Measurements from ENCODE around the gene RPS29. TPM values are rescaled to one million over a fixed set of nuclear protein-coding genes. Genes with fewer than 3 reads are reported as not detected.
A peak's percentile ranks its signal among the peaks of the same experiment; 100 is the strongest.

The RPS29 gene
- total and polyA plus RNA-seq, 10 of the 15 experiments (the other 5 are each of a cell fraction or from before 2014, with no cell fraction given), result 2,685 to 10,815 (median 4,359) TPM

DNA sequence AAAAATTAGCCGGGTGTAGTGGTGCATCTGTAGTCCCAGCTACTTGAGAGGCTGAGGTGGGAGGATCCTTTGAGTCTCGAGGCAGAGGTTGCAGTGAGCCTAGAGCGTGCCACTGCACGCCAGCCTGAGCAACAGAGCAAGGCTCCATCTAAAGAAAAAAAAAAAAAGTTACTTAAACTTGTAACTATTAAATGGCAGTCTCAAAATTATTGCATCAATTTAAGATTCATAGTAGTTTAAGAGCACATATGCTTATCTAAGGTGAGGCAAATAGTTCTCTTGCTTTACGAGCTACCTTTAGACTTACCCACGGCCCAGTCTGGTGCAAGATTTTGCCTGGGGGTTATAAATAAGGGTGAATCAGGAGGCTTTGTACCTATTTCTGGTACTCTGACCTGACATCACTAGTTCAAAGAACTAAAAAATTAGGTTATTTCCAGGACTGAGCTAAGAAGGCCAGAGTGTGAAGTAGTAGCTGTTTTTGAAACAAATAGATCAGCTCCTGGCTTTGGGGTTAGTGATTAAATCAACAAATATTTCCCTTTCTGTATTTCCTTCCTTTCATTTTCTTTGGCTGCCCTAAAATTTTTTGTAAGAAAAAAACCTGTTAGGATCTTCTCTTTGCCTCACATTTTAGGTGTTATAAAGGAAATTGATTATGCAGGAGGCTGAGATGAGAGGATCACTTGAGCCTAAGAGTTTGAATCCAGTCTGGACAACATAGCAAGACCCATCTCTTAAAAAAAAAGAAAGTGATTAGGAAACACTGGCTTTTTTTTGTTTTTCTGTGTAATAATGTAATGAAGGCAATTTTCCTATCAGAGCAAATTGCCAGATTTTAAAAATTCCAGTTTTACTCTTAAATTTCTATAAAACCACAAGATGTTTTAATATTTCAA lies 38.0 kb upstream of the RPS29 start (continued):
- 0 out of 2 replicates have a peak, but pooled peaks have one; percentile 48 for TF ChIP-seq CREB1 (IDR thresholded peaks at IDR 0.05; ENCODE audit: low read depth)
- TF ChIP-seq, protein P1, sequence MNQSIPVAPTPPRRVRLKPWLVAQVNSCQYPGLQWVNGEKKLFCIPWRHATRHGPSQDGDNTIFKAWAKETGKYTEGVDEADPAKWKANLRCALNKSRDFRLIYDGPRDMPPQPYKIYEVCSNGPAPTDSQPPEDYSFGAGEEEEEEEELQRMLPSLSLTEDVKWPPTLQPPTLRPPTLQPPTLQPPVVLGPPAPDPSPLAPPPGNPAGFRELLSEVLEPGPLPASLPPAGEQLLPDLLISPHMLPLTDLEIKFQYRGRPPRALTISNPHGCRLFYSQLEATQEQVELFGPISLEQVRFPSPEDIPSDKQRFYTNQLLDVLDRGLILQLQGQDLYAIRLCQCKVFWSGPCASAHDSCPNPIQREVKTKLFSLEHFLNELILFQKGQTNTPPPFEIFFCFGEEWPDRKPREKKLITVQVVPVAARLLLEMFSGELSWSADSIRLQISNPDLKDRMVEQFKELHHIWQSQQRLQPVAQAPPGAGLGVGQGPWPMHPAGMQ (IDR thresholded peaks at IDR 0.05; ENCODE audit: borderline replicate concordance), result no peak

DNA sequence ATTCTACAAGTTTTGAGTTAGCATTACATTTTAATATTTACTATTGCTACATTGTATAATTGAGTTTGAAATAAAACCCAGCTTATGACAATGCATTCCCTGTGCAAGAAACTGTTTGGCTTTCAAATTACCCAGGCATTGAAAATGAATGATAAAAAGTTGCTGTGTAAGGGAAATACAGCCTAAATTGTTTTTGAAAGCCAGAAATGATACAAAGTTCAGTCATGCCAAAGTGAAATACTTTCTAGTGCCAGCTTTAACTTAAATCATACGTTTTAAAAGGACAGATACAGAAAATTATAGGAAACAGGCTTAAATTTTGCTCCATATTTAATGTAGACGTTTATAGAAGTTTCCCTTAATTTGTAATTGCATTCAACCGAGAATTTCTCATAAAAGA lies 37.2 kb upstream of the RPS29 start:
- H2AFZ ChIP-seq (ENCODE audit: control insufficient read depth, low read depth, low read length), result no peak overlapping the region
- H3K4me2 ChIP-seq (ENCODE audit: control insufficient read depth, insufficient read depth), result peak overlapping the region; percentile 95
- H3K4me3 ChIP-seq, result peak overlapping the region; percentile 92
- FAIRE-seq (no peak), DNase-seq (ENCODE audit: low read depth, low spot score) (no peak), ATAC-seq (no peak)
- H3K27me3 ChIP-seq (replicated peaks in 1 of 2; ENCODE audit: control insufficient read depth in 2 of 2, insufficient read depth in 2 of 2, low read length in 1 of 2), result no peaks in the 10 kb centered on the region
- peaks cover 89% of the 10 kb centered on the region for H3K79me2 ChIP-seq (ENCODE audit: control insufficient read depth, insufficient read depth, low read length)
- in situ Hi-C loops (cut with MboI) (loop anchor here (10.0 kb wide), 1 partner anchor 1201 kb away; no protein-coding TSS in a partner anchor), intact Hi-C loops (cut with micrococcal nuclease; ENCODE audit: unreplicated experiment) (loop anchor here (5.0 kb wide), 1 partner anchor 1044 kb away; the partner anchor contains the start of gene SAV1)
- no TSS peak for BruUV-seq (replicated peaks)
- H3K4me1 ChIP-seq (ENCODE audit: control insufficient read depth, insufficient read depth, low read length), result no peaks in the 10 kb centered on the region
- ChIA-PET SMC1A (ENCODE audit: uncharacterized antibody, unreplicated experiment) (interaction anchor here (1.0 to 2.9 kb wide), 6 partner anchors 9 to 229 kb away, joined by 3 to 13 read pairs (median 6); partner anchors contain the start of genes DNAAF2, NEMF and RPS29), CTCF (interaction anchor here (1.2 to 2.5 kb wide), 8 partner anchors 9 to 239 kb away, joined by 3 to 14 read pairs (median 5); no protein-coding TSS in a partner anchor), POLR2A (interaction anchor here (0.6 to 6.2 kb wide), 6 partner anchors 9 to 144 kb away, joined by 3 to 122 read pairs (median 12); partner anchors contain the start of genes DNAAF2, KLHDC2, LRR1 and RPS29), RAD21 (ENCODE audit: unreplicated experiment) (interaction anchor here (0.6 to 5.8 kb wide), 8 partner anchors 10 to 698 kb away, joined by 3 to 82 read pairs (median 4); partner anchors contain the start of genes DNAAF2, LRR1 and RPS29)
- WGBS (ENCODE audit: insufficient coverage, insufficient replicate concordance, low lambda C conversion rate, missing lambda C conversion rate), result 1% methylated on average over 3 of the region's 3 CpGs
- peak overlapping the region; percentile 70 for H3K27ac ChIP-seq (ENCODE audit: control insufficient read depth, insufficient read depth)
- H3K9ac ChIP-seq (ENCODE audit: control insufficient read depth, insufficient read depth, low read length), result peak overlapping the region; percentile 98
- no peaks in the 10 kb centered on the region for H3K9me3 ChIP-seq (replicated peaks; ENCODE audit: control insufficient read depth, insufficient read depth, low read length)
- peaks cover 0 to 2% of the 10 kb centered on the region in 2 experiments; a peak in 1 of 4 replicates for H3K36me3 ChIP-seq (ENCODE audit: control insufficient read depth in 2 of 2, insufficient read depth in 2 of 2, low read length in 1 of 2)
- H4K20me1 ChIP-seq (ENCODE audit: control insufficient read depth, insufficient read depth), result no peaks in the 10 kb centered on the region
- TF ChIP-seq SIN3A (IDR thresholded peaks at IDR 0.05; ENCODE audit: low read depth, low read length), result no peak
- no peak for TF ChIP-seq TBL1XR1 (IDR thresholded peaks at IDR 0.05; ENCODE audit: low read depth, low read length)
- TF ChIP-seq, protein P2, sequence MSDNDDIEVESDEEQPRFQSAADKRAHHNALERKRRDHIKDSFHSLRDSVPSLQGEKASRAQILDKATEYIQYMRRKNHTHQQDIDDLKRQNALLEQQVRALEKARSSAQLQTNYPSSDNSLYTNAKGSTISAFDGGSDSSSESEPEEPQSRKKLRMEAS (IDR thresholded peaks at IDR 0.05; ENCODE audit: low read depth, low read length), result no peak
- no peak for TF ChIP-seq TCF3 (IDR thresholded peaks at IDR 0.05; ENCODE audit: borderline replicate concordance, insufficient read depth, low read depth, low read length)
- no peak for TF ChIP-seq EGR1 (IDR thresholded peaks at IDR 0.05; ENCODE audit: borderline replicate concordance in 1 of 2, low read depth in 2 of 2, low read length in 2 of 2)
- no peak for TF ChIP-seq SMAD1 (IDR thresholded peaks at IDR 0.05; ENCODE audit: low read depth, partially characterized antibody)
- TF ChIP-seq, protein P3, sequence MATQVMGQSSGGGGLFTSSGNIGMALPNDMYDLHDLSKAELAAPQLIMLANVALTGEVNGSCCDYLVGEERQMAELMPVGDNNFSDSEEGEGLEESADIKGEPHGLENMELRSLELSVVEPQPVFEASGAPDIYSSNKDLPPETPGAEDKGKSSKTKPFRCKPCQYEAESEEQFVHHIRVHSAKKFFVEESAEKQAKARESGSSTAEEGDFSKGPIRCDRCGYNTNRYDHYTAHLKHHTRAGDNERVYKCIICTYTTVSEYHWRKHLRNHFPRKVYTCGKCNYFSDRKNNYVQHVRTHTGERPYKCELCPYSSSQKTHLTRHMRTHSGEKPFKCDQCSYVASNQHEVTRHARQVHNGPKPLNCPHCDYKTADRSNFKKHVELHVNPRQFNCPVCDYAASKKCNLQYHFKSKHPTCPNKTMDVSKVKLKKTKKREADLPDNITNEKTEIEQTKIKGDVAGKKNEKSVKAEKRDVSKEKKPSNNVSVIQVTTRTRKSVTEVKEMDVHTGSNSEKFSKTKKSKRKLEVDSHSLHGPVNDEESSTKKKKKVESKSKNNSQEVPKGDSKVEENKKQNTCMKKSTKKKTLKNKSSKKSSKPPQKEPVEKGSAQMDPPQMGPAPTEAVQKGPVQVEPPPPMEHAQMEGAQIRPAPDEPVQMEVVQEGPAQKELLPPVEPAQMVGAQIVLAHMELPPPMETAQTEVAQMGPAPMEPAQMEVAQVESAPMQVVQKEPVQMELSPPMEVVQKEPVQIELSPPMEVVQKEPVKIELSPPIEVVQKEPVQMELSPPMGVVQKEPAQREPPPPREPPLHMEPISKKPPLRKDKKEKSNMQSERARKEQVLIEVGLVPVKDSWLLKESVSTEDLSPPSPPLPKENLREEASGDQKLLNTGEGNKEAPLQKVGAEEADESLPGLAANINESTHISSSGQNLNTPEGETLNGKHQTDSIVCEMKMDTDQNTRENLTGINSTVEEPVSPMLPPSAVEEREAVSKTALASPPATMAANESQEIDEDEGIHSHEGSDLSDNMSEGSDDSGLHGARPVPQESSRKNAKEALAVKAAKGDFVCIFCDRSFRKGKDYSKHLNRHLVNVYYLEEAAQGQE (IDR thresholded peaks at IDR 0.05; ENCODE audit: low read depth, low read length), result no peak
- no peak for TF ChIP-seq ZBED1 (IDR thresholded peaks at IDR 0.05; ENCODE audit: borderline replicate concordance)
- TF ChIP-seq, protein P4, sequence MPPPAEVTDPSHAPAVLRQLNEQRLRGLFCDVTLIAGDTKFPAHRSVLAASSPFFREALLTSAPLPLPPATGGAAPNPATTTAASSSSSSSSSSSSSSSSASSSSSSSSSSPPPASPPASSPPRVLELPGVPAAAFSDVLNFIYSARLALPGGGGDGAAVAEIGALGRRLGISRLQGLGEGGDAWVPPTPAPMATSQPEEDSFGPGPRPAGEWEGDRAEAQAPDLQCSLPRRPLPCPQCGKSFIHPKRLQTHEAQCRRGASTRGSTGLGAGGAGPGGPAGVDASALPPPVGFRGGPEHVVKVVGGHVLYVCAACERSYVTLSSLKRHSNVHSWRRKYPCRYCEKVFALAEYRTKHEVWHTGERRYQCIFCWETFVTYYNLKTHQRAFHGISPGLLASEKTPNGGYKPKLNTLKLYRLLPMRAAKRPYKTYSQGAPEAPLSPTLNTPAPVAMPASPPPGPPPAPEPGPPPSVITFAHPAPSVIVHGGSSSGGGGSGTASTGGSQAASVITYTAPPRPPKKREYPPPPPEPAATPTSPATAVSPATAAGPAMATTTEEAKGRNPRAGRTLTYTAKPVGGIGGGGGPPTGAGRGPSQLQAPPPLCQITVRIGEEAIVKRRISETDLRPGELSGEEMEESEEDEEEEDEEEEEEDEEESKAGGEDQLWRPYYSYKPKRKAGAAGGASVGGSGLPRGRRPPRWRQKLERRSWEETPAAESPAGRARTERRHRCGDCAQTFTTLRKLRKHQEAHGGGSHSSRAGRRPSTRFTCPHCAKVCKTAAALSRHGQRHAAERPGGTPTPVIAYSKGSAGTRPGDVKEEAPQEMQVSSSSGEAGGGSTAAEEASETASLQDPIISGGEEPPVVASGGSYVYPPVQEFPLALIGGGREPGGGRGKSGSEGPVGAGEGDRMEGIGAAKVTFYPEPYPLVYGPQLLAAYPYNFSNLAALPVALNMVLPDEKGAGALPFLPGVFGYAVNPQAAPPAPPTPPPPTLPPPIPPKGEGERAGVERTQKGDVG (CRISPR knock-in tag; IDR thresholded peaks at IDR 0.05), result no peak

Data from GM12878 (cell line).